ENCODE data around the gene RASD1.

GRCh38 chr17:17540935-17541639 is 44.9 kb upstream of the RASD1 start:
- TF ChIP-seq CTCF (IDR thresholded peaks at IDR 0.05; ENCODE audit: insufficient read depth, low read length) (no peak), POLR2AphosphoS5 (IDR thresholded peaks at IDR 0.05; ENCODE audit: low read depth) (no peak), GABPA (IDR thresholded peaks at IDR 0.05; ENCODE audit: low read depth) (no peak), REST (IDR thresholded peaks at IDR 0.05; ENCODE audit: insufficient replicate concordance, low read depth) (no peak)

Measured in HL-60 (cell line).